ENCODE results near the gene USP21.

The USP21 gene

GRCh38 chr1:161196521-161197451, 37.5 kb downstream of the USP21 start:
- H3K4me1 Mint-ChIP-seq (ENCODE audit: low read depth in 2 of 2), result peaks cover 42 to 57% of the 10 kb centered on the region in 2 donors
- H3K4me3 Mint-ChIP-seq, result no peak overlapping the region
- ATAC-seq (replicated peaks), result no peak
- no peak for DNase-seq
- H3K27ac Mint-ChIP-seq, result peak overlapping the region in 1 of 2 donors; percentile 38
- no peaks in the 10 kb centered on the region for H3K27me3 Mint-ChIP-seq
- peaks cover 11% of the 10 kb centered on the region for H3K36me3 Mint-ChIP-seq (ENCODE audit: insufficient read depth)
- no peaks in the 10 kb centered on the region for H3K9me3 Mint-ChIP-seq

- DNase-seq (no peak), ATAC-seq (replicated peaks) (no peak)
- Mint-ChIP-seq H3K27me3 (no peaks in the 10 kb centered on the region), H3K4me3 (no peak overlapping the region), H3K4me1 (ENCODE audit: low read depth in 2 of 2) (peaks cover 39 to 54% of the 10 kb centered on the region in 2 donors), H3K27ac (peak overlapping the region in 1 of 2 donors; percentile 46), H3K36me3 (ENCODE audit: insufficient read depth) (peaks cover 15% of the 10 kb centered on the region), H3K9me3 (no peaks in the 10 kb centered on the region)
Observed at GRCh38 chr1:161197560-161198193, 38.4 kb downstream of the USP21 start.

- Mint-ChIP-seq H3K27ac (peak overlapping the region in 1 of 2 donors; percentile 71), H3K4me3 (no peak overlapping the region), H3K9me3 (no peaks in the 10 kb centered on the region), H3K4me1 (ENCODE audit: low read depth in 2 of 2) (peaks cover 36 to 47% of the 10 kb centered on the region in 2 donors), H3K27me3 (no peaks in the 10 kb centered on the region), H3K36me3 (ENCODE audit: insufficient read depth) (peaks cover 18% of the 10 kb centered on the region)
- no peak for ATAC-seq (replicated peaks)
- no peak for DNase-seq
Observed at GRCh38 chr1:161198194-161198896, 39.0 kb downstream of the USP21 start.

GRCh38 chr1:161198897-161199431, 39.7 kb downstream of the USP21 start, which contains the start of gene ADAMTS4:
ADAMTS4 (minus strand) TSS chr1:161199054; CDS start chr1:161198627, 427 bp downstream.
- H3K4me3 Mint-ChIP-seq, result peak within 1 kb of the TSS in 1 of 2 donors; percentile 20
- H3K9me3 Mint-ChIP-seq, result no peaks in the 10 kb centered on the region
- no peak for ATAC-seq (replicated peaks)
- DNase-seq, result no peak
- peak within 1 kb of the TSS in 1 of 2 donors; percentile 89 for H3K27ac Mint-ChIP-seq
- H3K27me3 Mint-ChIP-seq, result no peaks in the 10 kb centered on the region
- H3K36me3 Mint-ChIP-seq (ENCODE audit: insufficient read depth), result peaks cover 18% of the 10 kb centered on the region
- H3K4me1 Mint-ChIP-seq (ENCODE audit: low read depth in 2 of 2), result peaks cover 40 to 49% of the 10 kb centered on the region in 2 donors

- Mint-ChIP-seq H3K27me3 (no peaks in the 10 kb centered on the region), H3K4me1 (ENCODE audit: low read depth in 2 of 2) (peaks cover 44 to 53% of the 10 kb centered on the region in 2 donors), H3K4me3 (peak overlapping the region in 1 of 2 donors; percentile 20), H3K36me3 (ENCODE audit: insufficient read depth) (peaks cover 22% of the 10 kb centered on the region), H3K27ac (peak overlapping the region in 1 of 2 donors; percentile 89), H3K9me3 (no peaks in the 10 kb centered on the region)
- DNase-seq, result no peak
- ATAC-seq (replicated peaks), result no peak
Observed at GRCh38 chr1:161199506-161200139, 40.3 kb downstream of the USP21 start.

GRCh38 chr1:161200421-161200991, 41.2 kb downstream of the USP21 start:
- Mint-ChIP-seq H3K27ac (peak overlapping the region; percentile 65 to 89), H3K27me3 (no peaks in the 10 kb centered on the region), H3K36me3 (ENCODE audit: insufficient read depth) (peaks cover 27% of the 10 kb centered on the region), H3K9me3 (no peaks in the 10 kb centered on the region), H3K4me1 (ENCODE audit: low read depth in 2 of 2) (peaks cover 39 to 48% of the 10 kb centered on the region in 2 donors), H3K4me3 (peak overlapping the region; percentile 20 to 91)
- DNase-seq (no peak), ATAC-seq (replicated peaks) (no peak)

- ATAC-seq (replicated peaks), result no peak
- Mint-ChIP-seq H3K27me3 (no peaks in the 10 kb centered on the region), H3K9me3 (no peaks in the 10 kb centered on the region), H3K4me3 (peak overlapping the region; percentile 91 to 95), H3K27ac (peak overlapping the region; percentile 96), H3K36me3 (ENCODE audit: insufficient read depth) (peaks cover 31% of the 10 kb centered on the region), H3K4me1 (ENCODE audit: low read depth in 2 of 2) (peaks cover 41 to 48% of the 10 kb centered on the region in 2 donors)
- DNase-seq, result no peak
Observed at GRCh38 chr1:161200992-161201835, 41.9 kb downstream of the USP21 start.

GRCh38 chr1:161201836-161202712, 42.8 kb downstream of the USP21 start, which contains the start of gene NDUFS2:
NDUFS2 (plus strand) TSS chr1:161202367; CDS start chr1:161202386, 19 bp downstream.
- H3K4me1 Mint-ChIP-seq (ENCODE audit: low read depth in 2 of 2), result peaks cover 44 to 51% of the 10 kb centered on the region in 2 donors
- H3K9me3 Mint-ChIP-seq, result no peaks in the 10 kb centered on the region
- H3K27ac Mint-ChIP-seq, result peak within 1 kb of the TSS; percentile 96
- no peaks in the 10 kb centered on the region for H3K27me3 Mint-ChIP-seq
- DNase-seq (peak; percentile 91 to 93 (median 92)), ATAC-seq (replicated peaks) (peak; percentile 99)
- peak within 1 kb of the TSS; percentile 91 to 95 for H3K4me3 Mint-ChIP-seq
- peaks cover 37% of the 10 kb centered on the region for H3K36me3 Mint-ChIP-seq (ENCODE audit: insufficient read depth)

- DNase-seq, result no peak
- Mint-ChIP-seq H3K4me1 (ENCODE audit: low read depth in 2 of 2) (peaks cover 35 to 41% of the 10 kb centered on the region in 2 donors), H3K27ac (no peak overlapping the region), H3K36me3 (ENCODE audit: insufficient read depth) (peaks cover 68% of the 10 kb centered on the region), H3K4me3 (no peak overlapping the region), H3K27me3 (no peaks in the 10 kb centered on the region), H3K9me3 (no peaks in the 10 kb centered on the region)
- no peak for ATAC-seq (replicated peaks)
Observed at GRCh38 chr1:161206411-161207140, 47.3 kb downstream of the USP21 start.

GRCh38 chr1:161207173-161207572, 47.9 kb downstream of the USP21 start:
- H3K9me3 Mint-ChIP-seq, result no peaks in the 10 kb centered on the region
- no peaks in the 10 kb centered on the region for H3K27me3 Mint-ChIP-seq
- H3K4me3 Mint-ChIP-seq, result no peak overlapping the region
- ATAC-seq (replicated peaks) (no peak), DNase-seq (no peak)
- H3K4me1 Mint-ChIP-seq (ENCODE audit: low read depth in 2 of 2), result peaks cover 32 to 38% of the 10 kb centered on the region in 2 donors
- peaks cover 68% of the 10 kb centered on the region for H3K36me3 Mint-ChIP-seq (ENCODE audit: insufficient read depth)
- no peak overlapping the region for H3K27ac Mint-ChIP-seq

Data from effector memory CD8-positive, alpha-beta T cell (primary cell).